ENCODE results near the gene SGSM2.
"Not testable (repeated sequence)": the region's sequence is repeated elsewhere in the genome, so short reads cannot be mapped to it uniquely, and the experiment has no call there.

Gene SGSM2

GRCh38 chr17:2303204-2304188 lies 33.8 kb upstream of the SGSM2 start, which contains the start of the genes SMG6 and SRR:
SMG6 (minus strand) TSS chr17:2303785; CDS start chr17:2303720, 65 bp downstream.
SRR (plus strand) TSS chr17:2303950; CDS start chr17:2315561, 11,611 bp downstream.
- Histone ChIP-seq H3K36me3 (ENCODE audit: control insufficient read depth in 5 of 5, insufficient read depth in 5 of 5, low read length in 5 of 5) (peaks cover 0 to 18% (median 13%) of the 10 kb centered on the region in 5 donors), H3K4me1 (ENCODE audit: control insufficient read depth in 5 of 5, insufficient read depth in 5 of 5, low read length in 5 of 5) (peaks cover 2 to 22% (median 14%) of the 10 kb centered on the region in 5 donors), H3K27me3 (ENCODE audit: control insufficient read depth in 5 of 5, insufficient read depth in 4 of 5, low read length in 5 of 5) (no peaks in the 10 kb centered on the region), H3K4me3 (ENCODE audit: low read depth in 1 of 5, low read length in 5 of 5) (peak within 1 kb of the TSS; percentile 81 to 92 (median 91)), H3K9me3 (ENCODE audit: control insufficient read depth in 5 of 5, low read length in 5 of 5) (no peaks in the 10 kb centered on the region), H3K9ac (ENCODE audit: low read length in 5 of 5) (peak within 1 kb of the TSS; percentile 22 to 96 (median 93)), H3K27ac (ENCODE audit: low read depth, low read length) (peak within 1 kb of the TSS; percentile 75)

GRCh38 chr17:2304931-2305330 lies 32.4 kb upstream of the SGSM2 start:
- no peak overlapping the region for H3K27ac ChIP-seq (ENCODE audit: low read depth, low read length)
- no peak overlapping the region for H3K9ac ChIP-seq (ENCODE audit: low read length in 5 of 5)
- H3K4me1 ChIP-seq (ENCODE audit: control insufficient read depth in 5 of 5, insufficient read depth in 5 of 5, low read length in 5 of 5): peaks cover 2 to 19% (median 17%) of the 10 kb centered on the region in 5 donors
- no peak overlapping the region for H3K4me3 ChIP-seq (ENCODE audit: low read depth in 1 of 5, low read length in 5 of 5)
- no peaks in the 10 kb centered on the region for H3K27me3 ChIP-seq (ENCODE audit: control insufficient read depth in 5 of 5, insufficient read depth in 4 of 5, low read length in 5 of 5)
- no peaks in the 10 kb centered on the region for H3K9me3 ChIP-seq (ENCODE audit: control insufficient read depth in 5 of 5, low read length in 5 of 5)
- H3K36me3 ChIP-seq (ENCODE audit: control insufficient read depth in 5 of 5, insufficient read depth in 5 of 5, low read length in 5 of 5): peaks cover 0 to 5% (median 3%) of the 10 kb centered on the region in 5 donors

- Histone ChIP-seq H3K27ac (ENCODE audit: low read depth, low read length) (no peak overlapping the region), H3K27me3 (ENCODE audit: control insufficient read depth in 5 of 5, insufficient read depth in 4 of 5, low read length in 5 of 5) (no peaks in the 10 kb centered on the region), H3K36me3 (ENCODE audit: control insufficient read depth in 5 of 5, insufficient read depth in 5 of 5, low read length in 5 of 5) (peaks cover 0 to 2% (median 0%) of the 10 kb centered on the region in 5 donors), H3K4me3 (ENCODE audit: low read depth in 1 of 5, low read length in 5 of 5) (no peak overlapping the region), H3K9ac (ENCODE audit: low read length in 5 of 5) (no peak overlapping the region), H3K4me1 (ENCODE audit: control insufficient read depth in 5 of 5, insufficient read depth in 5 of 5, low read length in 5 of 5) (peaks cover 0 to 3% (median 0%) of the 10 kb centered on the region in 5 donors), H3K9me3 (ENCODE audit: control insufficient read depth in 5 of 5, low read length in 5 of 5) (no peaks in the 10 kb centered on the region)
Measured at GRCh38 chr17:2309338-2310154, 27.8 kb upstream of the SGSM2 start.

GRCh38 chr17:2312736-2313135 lies 24.6 kb upstream of the SGSM2 start:
- no peak overlapping the region for H3K9ac ChIP-seq (ENCODE audit: low read length in 5 of 5)
- no peaks in the 10 kb centered on the region for H3K27me3 ChIP-seq (ENCODE audit: control insufficient read depth in 5 of 5, insufficient read depth in 4 of 5, low read length in 5 of 5)
- H3K4me1 ChIP-seq (ENCODE audit: control insufficient read depth in 5 of 5, insufficient read depth in 5 of 5, low read length in 5 of 5): peaks cover 0 to 3% (median 0%) of the 10 kb centered on the region in 5 donors
- no peak overlapping the region for H3K27ac ChIP-seq (ENCODE audit: low read depth, low read length)
- H3K4me3 ChIP-seq (ENCODE audit: low read depth in 1 of 5, low read length in 5 of 5): no peak overlapping the region
- H3K9me3 ChIP-seq (ENCODE audit: control insufficient read depth in 5 of 5, low read length in 5 of 5): no peaks in the 10 kb centered on the region
- H3K36me3 ChIP-seq (ENCODE audit: control insufficient read depth in 5 of 5, insufficient read depth in 5 of 5, low read length in 5 of 5): peaks cover 0 to 5% (median 0%) of the 10 kb centered on the region in 5 donors

GRCh38 chr17:2316916-2317205 lies 20.4 kb upstream of the SGSM2 start:
- H3K9me3 ChIP-seq (ENCODE audit: control insufficient read depth in 5 of 5, low read length in 5 of 5); H3K4me1 ChIP-seq (ENCODE audit: control insufficient read depth in 5 of 5, insufficient read depth in 5 of 5, low read length in 5 of 5); H3K4me3 ChIP-seq (ENCODE audit: low read depth in 1 of 5, low read length in 5 of 5); H3K27ac ChIP-seq (ENCODE audit: low read depth, low read length); H3K9ac ChIP-seq (ENCODE audit: low read length in 5 of 5); H3K27me3 ChIP-seq (ENCODE audit: control insufficient read depth in 5 of 5, insufficient read depth in 4 of 5, low read length in 5 of 5): not testable (repeated sequence)
- H3K36me3 ChIP-seq (ENCODE audit: control insufficient read depth in 5 of 5, insufficient read depth in 5 of 5, low read length in 5 of 5): peaks cover 8 to 19% (median 13%) of the 10 kb centered on the region in 5 donors

- Histone ChIP-seq H3K9ac (ENCODE audit: low read length in 5 of 5) (no peak overlapping the region), H3K27ac (ENCODE audit: low read depth, low read length) (no peak overlapping the region), H3K36me3 (ENCODE audit: control insufficient read depth in 5 of 5, insufficient read depth in 5 of 5, low read length in 5 of 5) (peaks cover 8 to 24% (median 19%) of the 10 kb centered on the region in 5 donors), H3K4me3 (ENCODE audit: low read depth in 1 of 5, low read length in 5 of 5) (no peak overlapping the region), H3K27me3 (ENCODE audit: control insufficient read depth in 5 of 5, insufficient read depth in 4 of 5, low read length in 5 of 5) (no peaks in the 10 kb centered on the region), H3K9me3 (ENCODE audit: control insufficient read depth in 5 of 5, low read length in 5 of 5) (no peaks in the 10 kb centered on the region), H3K4me1 (ENCODE audit: control insufficient read depth in 5 of 5, insufficient read depth in 5 of 5, low read length in 5 of 5) (peaks cover 0 to 3% (median 0%) of the 10 kb centered on the region in 5 donors)
Measured at GRCh38 chr17:2317796-2318195, 19.5 kb upstream of the SGSM2 start.

GRCh38 chr17:2319051-2319450 lies 18.2 kb upstream of the SGSM2 start:
- Histone ChIP-seq H3K4me1 (ENCODE audit: control insufficient read depth in 5 of 5, insufficient read depth in 5 of 5, low read length in 5 of 5) (peaks cover 0 to 4% (median 0%) of the 10 kb centered on the region in 5 donors), H3K27ac (ENCODE audit: low read depth, low read length) (no peak overlapping the region), H3K4me3 (ENCODE audit: low read depth in 1 of 5, low read length in 5 of 5) (no peak overlapping the region), H3K9ac (ENCODE audit: low read length in 5 of 5) (no peak overlapping the region), H3K27me3 (ENCODE audit: control insufficient read depth in 5 of 5, insufficient read depth in 4 of 5, low read length in 5 of 5) (no peaks in the 10 kb centered on the region), H3K9me3 (ENCODE audit: control insufficient read depth in 5 of 5, low read length in 5 of 5) (no peaks in the 10 kb centered on the region), H3K36me3 (ENCODE audit: control insufficient read depth in 5 of 5, insufficient read depth in 5 of 5, low read length in 5 of 5) (peaks cover 17 to 36% (median 32%) of the 10 kb centered on the region in 5 donors)

GRCh38 chr17:2321399-2321798 lies 15.9 kb upstream of the SGSM2 start:
- Histone ChIP-seq H3K9me3 (ENCODE audit: control insufficient read depth in 5 of 5, low read length in 5 of 5) (no peaks in the 10 kb centered on the region), H3K27me3 (ENCODE audit: control insufficient read depth in 5 of 5, insufficient read depth in 4 of 5, low read length in 5 of 5) (no peaks in the 10 kb centered on the region)

GRCh38 chr17:2323629-2324314 lies 13.5 kb upstream of the SGSM2 start:
- H3K27me3 ChIP-seq (ENCODE audit: control insufficient read depth in 5 of 5, insufficient read depth in 4 of 5, low read length in 5 of 5): no peaks in the 10 kb centered on the region
- no peaks in the 10 kb centered on the region for H3K9me3 ChIP-seq (ENCODE audit: control insufficient read depth in 5 of 5, low read length in 5 of 5)
- H3K36me3 ChIP-seq (ENCODE audit: control insufficient read depth in 5 of 5, insufficient read depth in 5 of 5, low read length in 5 of 5): peaks cover 29 to 72% (median 49%) of the 10 kb centered on the region in 5 donors
- H3K9ac ChIP-seq (ENCODE audit: low read length in 5 of 5): no peak overlapping the region
- H3K4me3 ChIP-seq (ENCODE audit: low read depth in 1 of 5, low read length in 5 of 5): no peak overlapping the region
- no peak overlapping the region for H3K27ac ChIP-seq (ENCODE audit: low read depth, low read length)
- H3K4me1 ChIP-seq (ENCODE audit: control insufficient read depth in 5 of 5, insufficient read depth in 5 of 5, low read length in 5 of 5): peaks cover 0 to 4% (median 0%) of the 10 kb centered on the region in 5 donors

More at GRCh38 chr17:2321399-2321798, 15.9 kb upstream of the SGSM2 start:
- Histone ChIP-seq H3K4me3 (ENCODE audit: low read depth in 1 of 5, low read length in 5 of 5) (no peak overlapping the region), H3K36me3 (ENCODE audit: control insufficient read depth in 5 of 5, insufficient read depth in 5 of 5, low read length in 5 of 5) (peaks cover 30 to 55% (median 49%) of the 10 kb centered on the region in 5 donors), H3K4me1 (ENCODE audit: control insufficient read depth in 5 of 5, insufficient read depth in 5 of 5, low read length in 5 of 5) (peaks cover 0 to 4% (median 0%) of the 10 kb centered on the region in 5 donors), H3K27ac (ENCODE audit: low read depth, low read length) (no peak overlapping the region), H3K9ac (ENCODE audit: low read length in 5 of 5) (no peak overlapping the region)

All from subcutaneous abdominal adipose tissue (tissue), 5 donors.